ENCODE results near the gene CREBL2. TPM values are rescaled to one million over a fixed set of nuclear protein-coding genes. Genes with fewer than 3 reads are reported as not detected.

The CREBL2 gene
- total and polyA plus RNA-seq, 2 donors (not counting 1 experiment from before 2014, with no cell fraction given), result 6.5 to 22.1 TPM

DNA sequence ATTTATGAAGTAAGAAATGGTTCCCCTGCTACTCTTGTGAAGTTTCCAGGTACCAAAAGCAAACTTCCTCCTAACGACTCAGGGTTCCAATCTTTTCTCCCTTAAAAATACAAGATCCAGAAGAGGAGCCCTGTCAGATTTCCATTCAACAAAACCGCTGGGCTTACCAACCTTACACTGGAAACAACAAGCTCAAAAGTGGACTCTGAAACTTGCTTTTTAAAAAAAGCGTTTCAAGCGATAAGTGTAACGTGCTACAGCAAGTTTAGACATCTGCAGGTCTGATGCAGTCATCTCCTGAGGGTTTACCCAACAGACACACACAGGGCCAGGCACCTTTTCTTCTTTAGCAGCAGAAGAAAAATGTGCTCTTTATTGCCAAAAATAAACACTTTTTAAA, 6.9 kb upstream of the CREBL2 start:
- H3K4me3 Mint-ChIP-seq, result no peak overlapping the region
- no peak overlapping the region for H3K4me2 ChIP-seq (replicated peaks; ENCODE audit: low read depth, low read length, poor library complexity, severe bottlenecking)
- no peaks in the 10 kb centered on the region for H3K9me3 ChIP-seq (ENCODE audit: control extremely low read depth in 1 of 3, control insufficient read depth in 2 of 3, insufficient read depth in 1 of 3, low read length in 2 of 3)
- DNase-seq (no peak), ATAC-seq (ENCODE audit: low read depth) (no peak)
- no peak overlapping the region for H3K9ac ChIP-seq (ENCODE audit: low read length)
- no peak overlapping the region for H2AFZ ChIP-seq (ENCODE audit: insufficient read depth, low read depth, low read length, poor library complexity, severe bottlenecking)
- H3K4me1 Mint-ChIP-seq, result peaks cover 3% of the 10 kb centered on the region
- H3K4me3 ChIP-seq (ENCODE audit: control extremely low read depth in 1 of 5, extremely low read depth in 1 of 5, insufficient read depth in 1 of 5, low read depth in 2 of 5, low read length in 4 of 5), result no peak overlapping the region
- H4K20me1 ChIP-seq (ENCODE audit: control insufficient read depth, insufficient read depth, low read length, poor library complexity, severe bottlenecking), result no peaks in the 10 kb centered on the region
- no peak overlapping the region for H3K27ac ChIP-seq (ENCODE audit: low read length in 2 of 2)
- ChIA-PET CTCF (no interaction called here), POLR2A (no interaction called here)
- H3K27me3 ChIP-seq (replicated peaks in 1 of 4; ENCODE audit: control extremely low read depth in 1 of 4, control insufficient read depth in 3 of 4, insufficient read depth in 4 of 4, low read length in 3 of 4), result peaks cover 0 to 4% (median 2%) of the 10 kb centered on the region in 4 experiments
- no peaks in the 10 kb centered on the region for H3K79me2 ChIP-seq (ENCODE audit: control insufficient read depth, insufficient read depth, low read length)
- H3K4me1 ChIP-seq (ENCODE audit: control insufficient read depth in 2 of 2, insufficient read depth in 2 of 2, low read length in 2 of 2), result no peaks in the 10 kb centered on the region
- intact Hi-C loops (cut with micrococcal nuclease), result no loop called here
- TF ChIP-seq EZH2 (IDR thresholded peaks at IDR 0.05; ENCODE audit: borderline replicate concordance, insufficient read depth, low read depth, low read length, poor library complexity, severe bottlenecking) (no peak), CTCF (IDR thresholded peaks at IDR 0.05) (no peak)
- H3K36me3 ChIP-seq (replicated peaks in 1 of 2; ENCODE audit: control extremely low read depth in 1 of 2, control insufficient read depth in 1 of 2, extremely low read depth in 1 of 2, insufficient read depth in 2 of 2, low read length in 1 of 2), result no peaks in the 10 kb centered on the region
- 88% methylated on average over 5 of the region's 5 CpGs for WGBS (ENCODE audit: insufficient coverage)
- peaks cover 12% of the 10 kb centered on the region for H3K27me3 Mint-ChIP-seq
- no peak overlapping the region for H3K27ac Mint-ChIP-seq
- H3K9me3 Mint-ChIP-seq (ENCODE audit: insufficient read depth), result no peaks in the 10 kb centered on the region

DNA sequence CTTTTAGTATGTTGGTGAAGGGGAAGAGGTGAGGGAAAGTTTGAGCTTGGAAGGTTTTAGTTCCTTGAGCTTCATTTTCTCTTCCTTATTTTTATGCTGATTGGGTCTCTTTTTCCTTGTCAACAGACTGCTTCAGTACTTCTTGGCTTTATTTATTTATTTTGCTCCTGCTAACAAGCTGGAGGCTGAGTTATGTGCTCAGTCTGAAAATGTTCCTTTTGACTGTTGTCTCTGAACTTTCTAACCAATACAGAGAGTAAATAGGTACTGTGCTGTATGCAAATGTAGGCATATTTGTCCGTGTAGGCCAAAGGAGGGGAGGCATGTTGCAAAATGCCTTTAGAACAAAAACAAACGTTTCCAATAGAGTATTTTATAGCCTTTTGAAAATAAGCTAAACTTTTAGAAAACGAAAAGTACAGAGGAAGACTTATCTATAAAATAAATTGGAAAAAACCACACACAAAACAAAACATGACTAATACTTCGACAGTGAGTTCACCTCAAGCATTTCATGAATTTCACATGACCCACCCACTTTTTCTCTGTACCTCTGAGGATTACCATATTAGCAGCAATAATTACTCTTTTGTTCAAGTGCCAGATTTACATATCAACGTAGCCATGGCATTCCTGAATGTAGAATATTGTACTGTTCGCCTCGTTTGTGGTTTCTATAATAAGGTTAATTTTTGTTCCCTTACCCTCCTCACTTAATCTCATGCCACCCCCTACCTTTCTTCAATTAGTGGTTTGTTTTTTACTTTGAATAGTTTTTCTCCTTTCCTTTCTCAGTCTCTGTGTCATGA, 4.7 kb upstream of the CREBL2 start:
- Histone ChIP-seq H3K36me3 (replicated peaks in 1 of 2; ENCODE audit: control extremely low read depth in 1 of 2, control insufficient read depth in 1 of 2, extremely low read depth in 1 of 2, insufficient read depth in 2 of 2, low read length in 1 of 2) (no peaks in the 10 kb centered on the region), H3K4me2 (replicated peaks; ENCODE audit: low read depth, low read length, poor library complexity, severe bottlenecking) (no peak overlapping the region), H3K4me3 (ENCODE audit: control extremely low read depth in 1 of 5, extremely low read depth in 1 of 5, insufficient read depth in 1 of 5, low read depth in 2 of 5, low read length in 4 of 5) (no peak overlapping the region), H3K9ac (ENCODE audit: low read length) (no peak overlapping the region), H3K9me3 (ENCODE audit: control extremely low read depth in 1 of 3, control insufficient read depth in 2 of 3, insufficient read depth in 1 of 3, low read length in 2 of 3) (no peaks in the 10 kb centered on the region), H4K20me1 (ENCODE audit: control insufficient read depth, insufficient read depth, low read length, poor library complexity, severe bottlenecking) (no peaks in the 10 kb centered on the region), H3K4me1 (ENCODE audit: control insufficient read depth in 2 of 2, insufficient read depth in 2 of 2, low read length in 2 of 2) (peaks cover 6 to 9% of the 10 kb centered on the region in 2 donors), H3K79me2 (ENCODE audit: control insufficient read depth, insufficient read depth, low read length) (peaks cover 10% of the 10 kb centered on the region), H3K27ac (ENCODE audit: low read length in 2 of 2) (no peak overlapping the region), H2AFZ (ENCODE audit: insufficient read depth, low read depth, low read length, poor library complexity, severe bottlenecking) (no peak overlapping the region), H3K27me3 (replicated peaks in 1 of 4; ENCODE audit: control extremely low read depth in 1 of 4, control insufficient read depth in 3 of 4, insufficient read depth in 4 of 4, low read length in 3 of 4) (no peaks in the 10 kb centered on the region)
- DNase-seq (no peak), ATAC-seq (ENCODE audit: low read depth) (no peak)
- no peak overlapping the region for H3K27ac Mint-ChIP-seq
- H3K4me1 Mint-ChIP-seq, result peaks cover 9% of the 10 kb centered on the region
- CTCF ChIA-PET, result interaction anchor here (0.8 to 1.0 kb wide), 2 partner anchors 44 to 273 kb away, joined by 3 to 5 read pairs; partner anchors contain the start of gene DUSP16
- H3K4me3 Mint-ChIP-seq, result no peak overlapping the region
- 100% methylated on average over 1 of the region's 7 CpGs for WGBS (ENCODE audit: insufficient coverage)
- TF ChIP-seq EZH2 (IDR thresholded peaks at IDR 0.05; ENCODE audit: borderline replicate concordance, insufficient read depth, low read depth, low read length, poor library complexity, severe bottlenecking), result no peak
- no peak for TF ChIP-seq CTCF (IDR thresholded peaks at IDR 0.05)
- POLR2A ChIA-PET, result interaction anchor here (0.8 kb wide), 1 partner anchor 140 kb away, joined by 3 read pairs; no protein-coding TSS in a partner anchor
- H3K9me3 Mint-ChIP-seq (ENCODE audit: insufficient read depth), result no peaks in the 10 kb centered on the region
- intact Hi-C loops (cut with micrococcal nuclease), result no loop called here
- H3K27me3 Mint-ChIP-seq, result no peaks in the 10 kb centered on the region
